ENCODE results near the gene UBE2J2.

Gene UBE2J2

DNA sequence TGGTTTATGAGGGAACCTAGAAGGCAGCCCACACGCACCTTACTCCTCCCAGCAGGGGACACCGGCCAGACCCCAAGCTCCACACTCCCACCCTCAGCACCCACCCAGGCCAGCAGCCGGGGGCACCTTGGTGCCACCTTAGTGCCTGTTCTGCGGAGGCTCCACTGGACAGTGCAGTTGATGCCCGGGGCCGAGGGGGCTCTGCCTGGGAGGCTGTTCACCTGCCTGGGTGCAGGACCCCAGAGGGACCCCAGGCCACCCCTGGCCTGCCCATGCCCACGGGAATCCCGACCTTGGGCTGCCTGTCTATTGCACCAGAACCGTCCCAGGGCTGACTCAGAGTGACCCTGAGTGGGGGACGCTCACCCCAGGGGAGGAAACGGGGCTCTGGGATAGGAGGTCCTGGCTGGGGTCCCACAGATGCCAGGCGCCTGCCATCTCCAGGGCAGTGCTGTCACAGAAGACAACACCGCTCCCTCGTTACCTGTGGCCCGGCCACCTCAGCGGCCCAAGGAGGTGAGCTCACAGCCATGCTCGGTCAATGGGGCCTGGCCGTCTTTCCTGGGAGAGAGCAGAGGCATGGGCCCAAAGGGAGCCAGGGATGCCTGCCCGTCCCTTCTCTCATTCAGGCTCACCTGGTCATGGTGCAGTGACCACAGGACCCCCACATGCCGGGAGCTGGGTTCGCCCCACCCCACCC lies 7.3 kb upstream of the UBE2J2 start:
- DNase-seq: no peak

DNA sequence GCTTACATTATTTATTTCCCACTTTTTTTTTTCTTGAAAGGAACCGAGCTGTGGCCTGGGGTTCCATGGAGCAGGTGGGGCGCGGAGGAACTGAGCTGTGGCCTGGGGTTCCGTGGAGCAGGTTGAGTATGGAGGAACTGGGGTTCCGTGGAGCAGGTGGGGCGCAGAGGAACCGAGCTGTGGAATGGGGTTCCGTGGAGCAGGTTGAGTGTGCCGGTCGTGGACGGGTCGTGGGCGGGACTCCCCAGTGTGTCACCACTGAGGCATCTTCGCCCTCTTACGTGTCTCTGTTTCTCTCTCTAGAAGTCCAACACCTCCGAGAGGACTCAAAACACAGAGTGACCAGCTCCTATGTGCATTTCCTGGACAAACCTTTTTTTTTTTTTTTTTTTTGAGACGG lies 5.4 kb upstream of the UBE2J2 start:
- DNase-seq: no peak

DNA sequence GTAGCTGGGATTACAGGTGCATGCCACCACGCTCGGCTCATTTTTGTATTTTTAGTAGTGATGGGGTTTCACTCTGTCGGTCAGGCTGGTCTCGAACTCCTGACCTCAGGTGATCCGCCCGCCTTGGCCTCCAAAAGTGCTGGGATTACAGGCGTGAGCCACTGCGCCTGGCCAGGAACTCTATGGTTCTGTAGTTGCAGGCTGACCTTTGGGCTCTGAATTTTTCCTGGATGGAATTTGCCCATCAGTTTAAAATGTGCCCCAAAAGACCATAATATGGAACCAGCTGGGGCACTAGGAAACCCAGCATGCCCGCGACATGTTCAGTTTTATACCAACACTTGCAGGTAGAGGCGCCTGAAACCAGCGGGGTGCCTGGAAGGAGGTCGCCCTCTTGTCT lies 5.0 kb upstream of the UBE2J2 start:
- no peak for DNase-seq

DNA sequence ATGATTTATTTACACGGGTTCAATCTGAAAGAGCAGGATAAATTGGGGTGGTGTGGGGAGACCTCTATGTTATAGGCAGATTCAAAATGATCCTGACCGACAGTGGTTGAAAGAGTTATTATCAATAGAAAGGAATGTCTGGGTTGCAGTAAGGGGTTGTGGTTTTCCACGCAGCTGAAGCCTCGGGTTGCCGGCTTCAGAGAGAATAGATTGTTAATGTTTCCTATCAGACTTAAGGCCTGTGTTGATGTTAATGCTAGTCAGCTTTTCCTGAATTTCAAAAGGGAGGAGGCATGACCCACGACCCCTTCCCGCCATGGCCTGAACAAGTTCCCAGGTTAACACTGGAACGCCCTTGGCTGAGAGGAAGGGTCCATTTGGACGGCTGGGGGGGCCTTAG lies 2.2 kb upstream of the UBE2J2 start:
- DNase-seq: no peak

DNA sequence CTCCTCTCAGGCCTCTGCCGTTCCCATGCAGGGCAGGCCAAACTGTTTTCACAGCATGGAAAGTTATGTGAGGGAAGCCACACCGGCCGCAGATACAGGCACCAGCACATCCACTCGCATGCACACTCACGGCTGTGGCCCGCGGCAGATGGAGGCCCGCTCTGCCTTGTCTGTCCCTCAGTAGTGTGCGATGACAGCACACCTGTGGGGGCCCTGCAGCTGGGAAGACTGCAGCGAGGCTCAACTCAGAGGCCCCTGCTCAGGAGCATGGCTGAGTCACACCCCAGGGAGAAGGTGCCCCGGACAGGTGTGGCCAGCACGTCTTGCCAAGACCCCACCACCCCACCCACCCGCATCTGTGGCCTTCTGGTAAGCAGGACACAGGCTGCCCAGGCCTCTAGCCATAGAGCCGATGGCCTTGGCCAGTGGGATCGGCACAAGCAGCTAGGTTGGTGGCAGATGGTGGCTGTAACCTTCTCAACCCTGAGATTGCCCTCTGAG lies 1.3 kb upstream of the UBE2J2 start:
- DNase-seq: no peak

DNA sequence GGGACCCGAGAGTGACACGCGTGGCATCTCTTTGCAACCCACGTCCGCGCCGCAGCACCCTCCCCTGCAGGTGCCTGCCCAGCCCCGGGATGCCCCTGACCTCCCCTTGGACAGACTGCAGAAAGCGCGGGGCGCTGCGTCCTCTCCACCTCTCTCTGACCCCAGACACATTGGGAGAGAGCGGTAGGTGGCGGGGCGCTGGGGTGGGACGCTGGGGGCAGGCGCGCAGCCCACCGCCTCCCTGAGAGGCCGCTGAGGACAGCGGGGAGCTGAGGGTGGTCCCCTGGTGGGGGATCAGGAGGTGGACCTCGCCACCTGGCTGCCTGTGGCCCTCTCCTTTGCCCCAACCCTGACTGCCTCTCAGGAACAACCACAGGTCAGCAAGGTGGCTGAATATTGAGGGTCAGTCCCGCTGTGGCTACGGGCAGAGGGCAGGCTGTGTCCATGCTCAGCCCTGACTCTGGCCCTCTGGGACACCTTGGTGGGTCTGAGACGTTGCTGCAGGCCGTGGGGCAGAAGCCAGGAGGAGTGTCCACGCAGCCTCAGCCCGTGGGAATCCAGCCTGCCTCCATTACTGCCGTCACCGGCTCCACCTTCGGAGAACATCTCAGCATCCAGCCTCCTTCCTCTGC lies 761 bp upstream of the UBE2J2 start:
- no peak for DNase-seq

DNA sequence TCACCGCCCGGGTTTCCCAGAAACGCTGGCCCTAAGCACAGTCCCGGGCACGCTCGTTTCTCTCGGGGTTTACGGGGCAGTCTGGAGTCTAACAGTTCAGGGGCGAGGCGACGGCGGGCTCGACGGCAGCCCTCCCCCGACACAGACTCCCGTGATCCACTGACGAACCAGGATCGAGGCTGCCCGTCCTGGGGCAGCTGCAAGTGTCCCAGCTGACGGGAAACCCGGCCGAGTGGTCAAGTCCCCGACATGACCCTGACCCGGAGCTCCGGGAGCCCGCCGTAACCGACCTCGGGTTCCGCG lies 494 bp downstream of the UBE2J2 start:
- no peak for DNase-seq

DNA sequence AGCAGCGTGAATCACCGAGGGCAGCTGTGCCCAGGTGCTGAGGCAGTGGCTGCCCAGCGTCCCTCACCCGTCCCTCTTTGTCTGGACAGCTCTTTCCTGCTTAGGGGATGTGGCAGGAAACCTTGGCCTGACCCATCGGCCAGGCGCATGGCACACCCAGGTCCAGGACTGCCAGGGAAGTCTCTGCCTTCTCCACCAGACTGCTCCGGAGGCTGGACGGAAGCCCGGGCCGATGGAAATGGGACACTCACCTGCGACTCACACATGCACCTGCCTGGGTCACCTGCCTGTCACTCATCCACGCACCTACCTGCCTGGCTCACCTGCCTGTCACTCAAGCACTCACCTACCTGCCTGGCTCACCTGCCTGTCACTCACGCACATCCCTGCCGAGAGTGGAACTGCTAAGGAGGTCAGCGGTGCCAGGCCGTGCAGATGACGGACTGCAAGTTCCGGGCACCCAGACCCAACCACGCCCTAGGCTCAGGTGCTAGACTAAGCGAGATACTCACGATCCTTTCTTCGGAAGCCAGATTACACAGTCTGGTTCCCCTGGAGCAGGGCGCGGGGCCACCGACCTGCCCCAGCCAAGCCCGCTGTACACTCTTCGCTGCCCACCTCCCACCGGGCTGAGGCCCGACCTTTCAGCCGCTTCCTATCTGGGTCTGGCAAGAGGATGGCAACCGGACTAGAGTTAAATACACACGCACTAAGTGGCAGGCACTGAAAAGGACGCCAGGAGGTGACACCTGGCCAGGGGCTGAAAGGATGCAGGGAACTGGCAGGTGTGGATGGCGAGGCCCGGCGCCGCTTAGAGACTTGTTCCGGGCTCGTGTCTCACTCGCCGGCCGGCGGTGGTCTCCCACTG lies 1.1 kb downstream of the UBE2J2 start:
- no peak for DNase-seq

DNA sequence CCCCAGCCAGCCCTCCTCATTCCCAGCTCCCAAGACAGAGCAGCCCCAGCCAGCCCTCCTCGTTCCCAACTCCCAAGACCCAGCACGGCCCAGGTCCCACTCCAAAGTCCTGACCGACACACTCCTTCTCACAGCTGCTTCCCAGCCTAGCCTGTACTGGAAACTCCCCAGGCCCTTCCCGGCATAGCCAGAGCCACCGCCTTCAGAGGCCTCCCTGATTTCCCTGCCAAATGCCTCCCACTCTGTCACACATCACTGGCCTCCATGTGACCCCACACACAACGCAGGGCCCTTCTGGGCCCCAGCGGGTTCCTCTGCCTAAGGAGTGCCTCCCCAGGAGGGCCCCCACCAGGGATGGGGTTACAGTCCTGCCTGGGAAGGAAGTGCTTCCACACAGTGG lies 2.8 kb downstream of the UBE2J2 start:
- DNase-seq: no peak

DNA sequence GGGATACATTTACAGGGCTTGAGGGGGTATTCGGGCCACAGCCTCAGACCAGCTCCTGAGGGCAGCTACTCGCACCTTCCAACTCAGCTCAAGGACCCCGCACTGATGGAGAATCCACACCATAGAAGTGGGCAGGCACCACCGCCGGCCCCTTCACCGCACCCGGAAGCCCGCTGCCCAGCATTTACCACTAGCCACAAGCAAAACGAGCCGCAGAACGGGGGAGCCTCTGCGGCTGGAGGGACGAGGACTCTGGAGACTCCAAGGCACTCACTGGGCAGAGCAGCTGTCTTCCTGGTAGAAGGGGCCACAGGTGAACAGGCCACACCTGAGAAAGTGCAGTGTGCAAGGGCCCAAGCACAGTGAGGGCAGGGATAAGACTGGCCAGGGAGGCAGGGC lies 5.4 kb downstream of the UBE2J2 start:
- DNase-seq: no peak

DNA sequence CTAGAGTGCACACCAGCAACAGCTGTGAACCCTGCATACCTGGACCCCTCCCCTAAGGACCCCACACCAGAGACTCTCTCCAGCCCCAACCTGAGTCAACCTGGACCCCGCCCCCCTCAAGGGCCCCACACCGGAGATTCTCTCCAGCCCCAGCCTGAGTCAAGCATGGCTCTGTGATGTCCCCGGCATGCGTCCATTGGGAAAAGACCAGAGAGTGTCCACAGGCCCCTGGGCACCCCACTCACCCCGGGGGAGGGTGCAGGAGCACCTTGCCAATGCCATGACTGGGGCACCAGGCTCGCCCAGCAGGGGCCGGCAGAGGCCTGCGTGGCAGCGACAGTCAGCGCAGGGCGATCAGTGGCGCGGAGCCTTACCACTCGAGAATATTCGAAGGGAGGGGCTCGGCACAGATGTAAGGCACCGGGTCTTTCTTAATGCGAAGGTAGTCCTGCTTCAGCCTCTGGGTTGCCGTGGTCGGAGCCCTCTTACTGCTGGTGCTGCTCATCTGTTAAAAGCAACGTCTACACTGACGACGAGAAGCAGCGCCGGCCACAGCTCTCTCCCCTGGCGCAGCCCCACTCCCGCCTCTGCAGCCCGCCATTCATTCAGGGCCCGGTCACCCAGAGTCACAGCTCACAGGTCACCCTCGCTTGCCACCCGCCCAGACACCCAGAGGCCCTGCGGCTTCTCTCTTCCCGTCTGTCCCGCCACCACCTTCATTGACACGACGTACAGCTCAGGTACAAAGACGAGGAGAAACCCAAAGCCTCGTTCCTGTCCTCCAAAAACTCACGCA lies 6.0 kb downstream of the UBE2J2 start:
- DNase-seq: no peak

DNA sequence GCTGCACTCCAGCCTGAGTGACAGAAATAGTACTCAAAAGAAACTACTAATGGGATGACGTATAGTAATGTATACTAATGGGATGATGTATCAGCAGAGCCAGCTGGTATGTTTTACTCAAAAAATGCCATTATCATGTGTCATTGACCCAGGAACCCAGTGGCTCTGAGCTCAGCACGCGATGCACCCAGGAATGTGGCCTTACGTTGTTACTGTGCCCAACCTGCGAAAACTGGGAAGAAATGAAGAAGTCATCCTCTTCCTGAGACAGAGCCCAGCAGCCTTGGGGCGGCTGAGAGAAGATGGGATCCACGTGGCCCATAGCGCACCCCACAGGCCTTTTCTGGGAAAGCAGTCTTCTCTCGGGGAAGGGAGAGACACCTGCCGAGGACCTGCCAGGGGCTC lies 8.8 kb downstream of the UBE2J2 start:
- no peak for DNase-seq

DNA sequence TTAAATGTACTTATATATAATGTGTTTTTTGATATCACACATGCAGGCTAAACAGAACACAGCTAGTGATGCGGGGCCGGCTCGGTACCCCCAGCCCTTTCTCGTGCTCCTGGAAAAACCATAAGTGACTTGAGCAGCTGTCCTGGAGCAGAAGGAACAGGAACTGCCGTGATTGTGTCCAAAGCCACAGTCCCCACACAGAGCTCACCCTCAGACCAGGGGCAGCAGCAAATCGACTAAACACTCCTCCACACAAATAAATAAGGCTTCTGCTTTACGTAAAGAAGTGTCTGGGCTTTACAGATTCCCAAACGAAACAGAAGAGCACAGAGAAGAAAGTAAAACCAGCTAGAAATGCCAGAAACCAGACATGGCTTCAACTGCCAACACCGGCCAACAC lies 9.6 kb downstream of the UBE2J2 start:
- no peak for DNase-seq

DNA sequence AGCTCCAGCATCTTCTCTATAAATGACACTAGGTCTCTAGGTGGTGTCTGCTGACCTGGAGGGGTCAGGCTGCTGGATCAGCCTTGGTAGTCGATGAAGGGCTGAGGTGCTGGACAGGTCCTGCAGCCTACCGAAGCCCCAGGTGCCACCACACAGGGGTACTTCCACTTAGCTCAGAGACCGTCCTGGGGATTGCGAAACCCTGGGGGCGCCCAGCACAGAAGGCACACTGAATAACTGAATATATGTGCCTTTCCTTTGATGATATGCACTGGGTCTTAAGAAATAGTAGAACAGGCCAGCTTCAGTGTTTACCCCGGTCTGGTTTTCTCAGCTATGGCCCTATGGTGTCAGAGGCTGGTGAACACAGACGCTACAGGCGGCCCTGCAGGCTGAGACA lies 10.9 kb downstream of the UBE2J2 start:
- no peak for DNase-seq

DNA sequence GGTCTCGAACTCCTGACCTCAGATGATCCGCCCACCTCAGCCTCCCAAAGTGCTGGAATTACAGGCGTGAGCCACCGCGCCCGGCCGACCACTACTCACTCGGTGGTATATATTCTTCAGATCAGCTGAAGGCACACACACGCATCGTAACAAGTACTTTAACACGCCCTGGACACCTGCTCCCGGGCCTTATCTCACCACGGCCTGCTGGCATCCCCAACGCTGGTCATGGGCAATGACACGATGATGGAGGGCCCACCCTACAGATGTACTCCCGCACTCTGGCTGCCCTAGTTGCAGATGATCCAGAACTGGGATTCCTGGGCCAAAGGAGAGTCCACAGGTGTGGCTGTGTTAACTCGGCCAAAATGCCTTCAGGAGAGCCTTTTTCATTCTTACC lies 11.6 kb downstream of the UBE2J2 start:
- DNase-seq: no peak

DNA sequence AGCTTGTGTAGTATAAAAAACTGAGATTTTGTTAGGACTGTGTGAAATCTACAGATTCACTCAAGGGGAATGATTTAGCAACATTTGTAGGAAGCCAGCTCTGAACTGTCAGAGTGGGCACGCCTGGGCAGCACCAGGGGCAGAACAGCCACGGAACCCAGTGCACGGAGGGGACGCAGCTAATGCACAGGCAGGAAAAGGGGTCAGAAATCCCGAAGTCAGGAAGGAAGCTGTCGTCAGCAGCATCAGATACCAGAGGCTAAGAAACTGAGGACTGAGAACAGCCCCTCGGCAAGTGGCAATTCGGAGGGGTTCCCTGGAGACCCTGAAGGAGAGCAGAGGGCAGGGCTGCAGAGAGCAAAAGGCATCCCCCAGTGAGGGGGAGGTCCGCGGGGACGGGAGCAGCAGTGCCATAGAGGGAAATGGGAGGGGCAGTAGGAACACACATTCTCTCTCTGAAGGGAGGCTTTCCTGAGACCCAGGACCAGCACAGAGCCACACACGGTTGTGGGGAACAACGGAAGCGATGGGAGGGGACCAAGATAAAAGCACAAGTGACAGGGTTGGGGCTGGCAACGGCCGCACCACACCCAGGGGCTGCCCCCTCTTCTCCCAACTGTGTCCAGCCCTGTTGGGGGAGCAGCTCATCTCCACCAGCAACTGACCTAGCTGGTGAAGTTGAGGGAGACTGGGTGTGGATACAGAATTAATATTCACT lies 12.7 kb downstream of the UBE2J2 start:
- DNase-seq: no peak

DNA sequence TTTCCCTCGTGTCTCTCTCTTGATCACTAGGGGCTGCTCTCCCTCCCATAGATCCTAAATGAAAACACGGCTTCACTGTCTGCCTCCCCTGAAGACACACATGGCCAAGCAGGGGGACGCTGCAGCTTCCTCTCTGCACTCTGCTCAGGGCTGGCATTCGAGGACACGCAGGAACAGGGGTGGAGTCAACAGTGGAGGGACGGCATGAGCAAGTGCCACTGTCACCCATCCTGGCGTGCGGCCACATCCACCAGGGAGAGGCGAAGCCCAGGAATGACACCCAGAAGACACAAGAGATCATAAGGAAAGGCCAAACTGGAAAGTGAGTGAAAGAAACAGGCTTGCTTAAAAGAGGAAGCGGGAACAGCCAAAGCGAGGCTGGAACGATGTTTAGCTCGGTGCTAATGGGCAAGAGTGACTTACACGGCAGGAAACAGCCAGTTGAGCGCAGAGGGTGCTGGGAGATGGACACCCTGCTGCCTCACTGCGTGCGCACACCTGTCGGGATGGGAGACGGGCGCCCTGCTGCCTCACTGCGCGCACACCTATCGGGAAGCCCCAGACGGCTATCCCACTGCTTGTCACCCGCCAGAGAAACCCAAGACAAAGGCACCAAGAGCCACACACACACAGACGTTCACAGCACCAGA lies 13.6 kb downstream of the UBE2J2 start:
- no peak for DNase-seq

DNA sequence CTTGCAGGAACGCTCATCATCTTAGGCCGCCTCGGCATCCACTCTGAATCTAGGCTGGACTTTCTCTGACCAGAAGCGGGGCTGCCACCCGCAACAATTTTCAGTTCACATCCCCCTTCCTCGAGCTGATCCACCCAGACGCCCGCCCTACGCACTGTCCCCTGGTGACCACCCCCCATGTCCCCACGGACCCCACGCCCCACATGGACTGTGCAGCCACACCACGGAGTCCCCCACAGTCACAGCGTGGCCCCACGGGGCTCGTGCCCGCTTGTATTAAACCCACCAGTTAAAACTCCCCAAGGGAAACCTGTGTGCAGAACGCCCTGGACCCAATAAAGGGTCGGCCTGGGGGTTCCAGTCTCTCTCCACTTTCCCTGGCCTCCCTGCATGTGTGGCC lies 14.1 kb downstream of the UBE2J2 start:
- no peak for DNase-seq

DNA sequence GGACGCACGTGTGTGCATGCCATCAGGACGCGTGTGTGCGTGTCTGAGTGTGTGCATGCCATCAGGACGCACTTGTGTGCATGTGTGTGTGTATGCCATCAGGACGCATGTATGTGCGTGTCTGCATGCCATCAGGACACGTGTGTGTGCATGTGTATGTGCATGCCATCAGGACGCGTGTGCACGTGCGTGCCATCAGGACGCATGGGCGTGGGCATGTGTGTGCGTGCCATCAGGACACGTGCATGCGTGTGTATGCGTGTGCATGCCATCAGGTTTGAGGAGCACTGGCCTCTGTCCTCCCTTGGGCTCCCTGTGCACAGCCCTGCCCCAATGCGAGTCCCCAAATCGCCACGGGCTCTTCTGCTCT lies 14.6 kb downstream of the UBE2J2 start:
- no peak for DNase-seq

DNA sequence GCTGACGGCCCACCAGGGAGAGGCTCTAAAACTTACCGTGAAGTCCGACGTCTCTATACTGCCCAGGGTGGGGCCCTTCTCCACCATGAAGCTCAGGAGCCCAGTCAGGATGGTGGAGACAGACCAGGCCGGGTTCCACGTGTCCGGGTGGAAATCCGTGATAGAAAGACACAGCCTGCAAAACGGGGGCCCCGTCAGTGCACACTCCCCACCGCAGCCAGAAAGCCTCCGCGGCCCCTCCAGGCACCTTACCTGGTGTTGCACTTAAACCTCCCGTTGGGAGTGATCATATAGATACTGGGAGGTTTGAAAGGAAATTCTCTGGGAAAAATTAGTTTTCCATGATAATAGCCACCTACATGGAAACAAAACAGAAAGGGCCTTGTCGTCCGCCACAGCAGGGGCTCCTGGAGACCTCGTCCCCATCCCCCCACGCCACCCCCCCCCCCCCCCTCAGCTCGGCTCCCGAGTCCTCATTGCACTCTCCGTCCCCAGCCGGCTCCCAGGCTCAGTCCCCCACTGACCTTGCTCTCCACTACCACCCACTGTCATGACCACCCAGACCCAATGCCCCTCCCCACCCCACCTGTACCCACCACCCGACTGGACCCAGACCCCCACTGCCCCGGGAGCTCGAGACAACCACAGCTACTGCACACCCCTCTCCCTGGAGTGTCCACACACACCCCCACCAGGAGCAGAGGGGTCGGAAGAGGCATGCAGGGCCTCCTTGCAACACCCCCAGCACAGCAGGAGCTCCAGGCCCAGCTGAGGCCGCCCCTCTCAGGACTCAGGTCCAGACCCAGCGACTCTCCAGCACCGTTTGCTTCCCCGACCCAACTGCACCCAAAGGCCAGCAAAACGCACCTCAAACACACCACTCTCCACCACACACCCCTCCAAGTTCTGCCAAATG lies 16.4 kb downstream of the UBE2J2 start:
- DNase-seq: no peak

DNA sequence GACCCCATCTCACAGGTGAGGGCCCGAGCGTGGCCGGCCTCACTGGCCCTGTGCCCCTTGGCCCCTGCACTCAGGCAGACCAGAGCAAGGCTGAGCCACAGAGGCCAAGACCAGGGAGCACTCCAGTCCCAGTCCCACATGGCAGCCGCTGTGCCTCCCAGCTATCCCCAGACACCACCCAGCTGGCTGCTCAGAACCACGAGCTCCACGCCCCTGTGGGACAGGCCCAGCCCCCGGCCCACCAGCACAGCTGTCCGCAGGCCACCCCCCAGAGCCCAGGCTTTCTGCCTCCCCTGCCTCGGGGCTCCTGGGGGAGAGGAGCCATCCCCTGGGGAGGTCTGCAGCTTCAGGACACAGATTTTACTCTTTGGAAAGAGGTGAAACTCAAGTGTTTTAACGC lies 18.0 kb downstream of the UBE2J2 start:
- DNase-seq: no peak
